GM21825 (cell line): ENCODE results near the gene TMEM179.
"Not testable (repeated sequence)": the region's sequence is repeated elsewhere in the genome, so short reads cannot be mapped to it uniquely, and the experiment has no call there.

Experiments used
- ATAC-seq: cut with Tn5 transposase; IDR thresholded peaks from one replicate; pipeline ENCODE4 v1.9.1; 2021; ENCODE audit warnings: mild to moderate bottlenecking, moderate library complexity; ENCODE audit not compliant: unreplicated experiment

TMEM179 gene

GRCh38 chr14:104604458-104605449, at the start of gene TMEM179:
Gene TMEM179 (minus strand): TSS chr14:104604772. CDS start chr14:104604741, 31 bp downstream.
- ATAC-seq, result no peak

GRCh38 chr14:104654119-104654518, 49.5 kb upstream of the TMEM179 start:
- ATAC-seq, result no peak

GRCh38 chr14:104653130-104653920, 48.8 kb upstream of the TMEM179 start:
- not testable (repeated sequence) for ATAC-seq

- ATAC-seq, result no peak
These were observed 47.8 kb upstream of the TMEM179 start for GRCh38 chr14:104652386-104652785.

- ATAC-seq, result no peak
These were observed 47.3 kb upstream of the TMEM179 start for GRCh38 chr14:104651876-104652260.

DNA sequence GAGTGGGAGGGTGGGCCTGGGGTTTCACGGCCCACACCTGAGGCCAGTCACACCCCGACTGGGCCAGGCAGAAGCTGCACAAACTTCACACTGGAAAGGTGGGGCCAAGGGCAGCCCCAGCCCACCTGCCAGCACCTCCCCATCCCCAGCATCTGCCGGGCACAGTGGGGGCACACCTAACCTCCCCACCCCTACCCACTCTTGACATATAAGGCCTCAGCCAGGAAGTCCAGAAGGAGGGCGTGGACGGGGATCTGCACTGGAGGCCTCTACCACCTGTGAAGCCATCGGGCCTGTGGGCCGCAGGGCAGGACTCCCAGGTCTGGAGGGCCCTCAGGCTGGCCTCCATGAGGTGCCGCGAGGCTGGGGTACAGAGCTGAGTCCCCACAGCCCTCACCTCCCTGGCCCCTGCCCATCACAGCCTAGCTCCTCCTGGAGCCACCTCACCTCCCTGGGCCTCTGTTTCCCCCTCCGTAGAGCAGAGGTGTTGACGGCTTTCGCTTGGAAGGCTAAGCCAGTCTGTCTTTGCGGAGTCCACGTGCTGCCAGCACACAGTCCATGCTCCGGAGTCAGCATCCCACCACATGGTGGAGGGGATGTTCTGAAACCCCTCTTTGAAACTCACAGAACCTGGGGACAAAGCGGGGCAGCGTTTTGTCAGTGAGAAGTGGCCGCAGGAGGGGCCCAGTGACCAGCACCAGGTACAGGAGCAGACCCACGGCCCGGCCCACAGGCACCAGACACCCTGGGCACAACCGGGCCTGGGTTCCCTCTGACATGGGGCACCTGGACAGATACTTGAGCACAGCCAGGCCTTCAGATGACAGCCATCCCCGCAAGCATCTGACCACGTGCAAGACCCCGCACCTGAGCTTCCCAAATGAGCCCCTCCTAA, 46.7 kb upstream of the TMEM179 start:
- ATAC-seq, result no peak

- ATAC-seq, result peak; percentile 69
These were observed 45.7 kb upstream of the TMEM179 start for GRCh38 chr14:104650057-104650980.

- ATAC-seq, result no peak
These were observed 43.0 kb upstream of the TMEM179 start for GRCh38 chr14:104647467-104648043.

- ATAC-seq, result no peak
These were observed 40.2 kb upstream of the TMEM179 start for GRCh38 chr14:104644656-104645378.

GRCh38 chr14:104644091-104644635, 39.6 kb upstream of the TMEM179 start:
- ATAC-seq, result no peak

- ATAC-seq, result no peak
These were observed 38.7 kb upstream of the TMEM179 start for GRCh38 chr14:104643306-104643705.

DNA sequence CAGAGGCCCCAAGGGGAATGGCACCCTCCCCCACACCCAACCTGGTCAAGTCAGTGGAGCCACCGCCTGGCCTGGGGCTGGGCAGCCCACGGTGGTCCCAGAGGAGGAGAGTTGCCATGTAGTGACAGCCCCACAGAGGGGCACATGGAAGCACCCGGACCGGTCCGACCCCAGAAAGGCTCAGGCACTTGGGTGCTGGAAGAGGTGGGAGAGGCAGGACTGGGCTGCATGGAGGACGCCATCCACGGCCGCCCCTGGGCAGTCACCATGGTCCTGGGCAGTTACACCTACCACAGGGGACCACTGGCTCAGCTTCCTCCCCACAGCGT, 37.9 kb upstream of the TMEM179 start:
- no peak for ATAC-seq

DNA sequence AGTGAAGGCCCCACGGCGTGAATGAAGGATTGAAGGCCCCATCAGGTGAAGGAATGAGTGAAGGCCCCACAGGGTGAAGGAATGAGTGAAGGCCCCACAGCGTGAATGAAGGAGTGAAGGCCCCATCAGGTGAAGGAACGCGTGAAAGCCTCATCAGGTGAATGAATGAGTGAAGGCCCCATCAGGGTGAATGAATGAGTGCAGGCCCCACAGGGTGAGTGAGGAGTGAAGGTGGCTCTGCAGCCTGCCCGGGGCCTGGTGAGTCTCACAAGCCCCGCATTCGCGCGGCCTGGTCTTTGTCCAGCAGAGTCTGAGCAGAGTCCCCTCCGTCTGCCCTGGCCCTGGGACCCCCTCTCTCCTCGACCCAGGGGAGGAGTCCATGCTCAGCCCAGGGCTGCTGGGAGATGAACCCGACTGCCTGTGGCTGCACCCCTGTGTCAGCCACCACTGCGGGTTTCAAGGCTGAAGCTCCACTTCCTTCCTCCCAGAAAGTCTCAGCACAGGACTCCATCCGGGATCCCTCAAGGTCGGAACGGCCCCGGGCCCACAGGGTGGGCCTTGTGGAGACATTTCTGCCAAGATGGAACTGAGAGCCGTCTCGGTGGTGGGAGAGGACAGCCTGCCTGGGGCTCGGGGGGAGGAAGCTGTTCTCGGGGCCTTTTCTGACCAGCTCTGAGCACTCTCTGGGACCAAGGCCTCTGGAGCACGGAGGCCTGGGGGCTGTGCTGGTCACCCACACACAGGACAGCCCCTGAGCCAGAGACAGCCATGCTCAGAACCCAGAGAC, 37.4 kb upstream of the TMEM179 start:
- ATAC-seq, result no peak

DNA sequence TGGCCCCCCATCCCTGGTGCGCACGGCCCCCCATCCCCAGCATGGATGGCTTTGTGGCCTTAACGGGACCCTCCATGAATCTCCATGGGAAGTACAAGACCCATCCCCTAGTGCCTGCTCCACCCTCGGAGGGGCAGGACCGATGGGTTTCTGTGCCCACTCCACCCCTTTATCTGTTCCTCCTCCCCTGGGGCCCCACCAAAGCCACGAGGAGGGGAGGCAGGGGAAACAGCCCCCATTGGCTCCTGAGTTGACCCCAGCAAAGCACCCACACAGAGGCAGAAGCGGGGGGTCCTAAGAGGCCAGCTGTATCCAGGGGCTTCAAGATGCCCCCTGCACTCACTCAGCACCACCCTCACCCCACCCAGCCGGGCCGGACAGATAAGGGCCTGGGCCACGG, 36.1 kb upstream of the TMEM179 start:
- ATAC-seq, result no peak

GRCh38 chr14:104639885-104640548, 35.4 kb upstream of the TMEM179 start:
- ATAC-seq, result no peak

DNA sequence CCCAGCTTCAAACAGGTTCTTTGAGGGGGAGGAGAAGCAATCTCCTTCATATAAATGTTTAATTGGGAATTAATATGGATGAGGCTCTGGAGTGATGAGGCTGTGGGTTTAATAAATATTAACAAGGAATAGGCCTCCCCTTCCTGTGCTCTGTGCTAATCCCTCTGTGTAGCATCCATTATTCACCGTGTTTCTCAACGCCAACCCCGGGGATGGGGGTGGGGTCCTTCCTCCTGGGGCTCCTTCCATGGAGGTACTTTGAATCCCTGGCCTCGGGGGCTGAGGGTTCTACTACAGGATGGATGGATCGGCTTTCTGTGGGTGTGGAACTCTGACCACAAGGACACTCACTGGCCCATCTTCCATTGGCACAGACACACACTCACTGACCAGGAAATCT, 34.9 kb upstream of the TMEM179 start:
- no peak for ATAC-seq

- no peak for ATAC-seq
These were observed 34.4 kb upstream of the TMEM179 start for GRCh38 chr14:104638927-104639450.
